Upper lobe of right lung (tissue), 1 donor: ENCODE data around the gene ROMO1. TPM values are rescaled to one million over a fixed set of nuclear protein-coding genes. Genes with fewer than 3 reads are reported as not detected.
"Not testable (repeated sequence)": the region's sequence is repeated elsewhere in the genome, so short reads cannot be mapped to it uniquely, and the experiment has no call there.

Source experiments
- ATAC-seq: fragments of 200-7000 bp; cut with Tn5 transposase; one replicate; pipeline ENCODE4 v1.9.1; 2020; ENCODE audit warnings: mild to moderate bottlenecking, moderate library complexity
- DNase-seq: peaks from one replicate; pipeline ENCODE4 v3.0.0-alpha.2; 2020
- H3K27ac ChIP-seq: fragments of 200-600 bp; one replicate; pipeline ENCODE4 v1.8.0; 2022
- H3K27me3 ChIP-seq: fragments of 200-600 bp; one replicate; pipeline ENCODE4 v1.8.0; 2022; ENCODE audit warnings: mild to moderate bottlenecking
- H3K36me3 ChIP-seq: fragments of 200-600 bp; one replicate; pipeline ENCODE4 v1.8.0; 2022
- H3K4me1 ChIP-seq: fragments of 200-600 bp; one replicate; pipeline ENCODE4 v1.8.0; 2022
- H3K4me3 ChIP-seq: fragments of 200-600 bp; one replicate; pipeline ENCODE4 v1.8.0; 2022; ENCODE audit warnings: mild to moderate bottlenecking
- H3K9me3 ChIP-seq: fragments of 200-600 bp; one replicate; pipeline ENCODE4 v1.8.0; 2022
- intact Hi-C: fragments of 100-400 bp; cut with DNase I; formaldehyde crosslinking; loops from one replicate; pipeline ENCODE4 v1.11.0; 2022
- total RNA-seq: library from RNA; stranded (reverse); fragmentation: NEBNext Ultra II Directional; extraction: Animal tissue kit (Norgen Biotek cat#: 25700); gene quantifications from one replicate; pipeline ENCODE4 v1.2.1, GENCODE V29; 2021
- TF ChIP-seq, protein P1 (sequence below): fragments of 200-600 bp; IDR thresholded peaks from one replicate; pipeline ENCODE4 v1.8.0; 2022; ENCODE audit warnings: antibody characterized with exemption
- donor health status: DM: no; HTN: yes; CAD: no; lungs with severe emphysema.

ROMO1 gene
- total RNA-seq, 1 donor from 2014 or later = 77.9 TPM

DNA sequence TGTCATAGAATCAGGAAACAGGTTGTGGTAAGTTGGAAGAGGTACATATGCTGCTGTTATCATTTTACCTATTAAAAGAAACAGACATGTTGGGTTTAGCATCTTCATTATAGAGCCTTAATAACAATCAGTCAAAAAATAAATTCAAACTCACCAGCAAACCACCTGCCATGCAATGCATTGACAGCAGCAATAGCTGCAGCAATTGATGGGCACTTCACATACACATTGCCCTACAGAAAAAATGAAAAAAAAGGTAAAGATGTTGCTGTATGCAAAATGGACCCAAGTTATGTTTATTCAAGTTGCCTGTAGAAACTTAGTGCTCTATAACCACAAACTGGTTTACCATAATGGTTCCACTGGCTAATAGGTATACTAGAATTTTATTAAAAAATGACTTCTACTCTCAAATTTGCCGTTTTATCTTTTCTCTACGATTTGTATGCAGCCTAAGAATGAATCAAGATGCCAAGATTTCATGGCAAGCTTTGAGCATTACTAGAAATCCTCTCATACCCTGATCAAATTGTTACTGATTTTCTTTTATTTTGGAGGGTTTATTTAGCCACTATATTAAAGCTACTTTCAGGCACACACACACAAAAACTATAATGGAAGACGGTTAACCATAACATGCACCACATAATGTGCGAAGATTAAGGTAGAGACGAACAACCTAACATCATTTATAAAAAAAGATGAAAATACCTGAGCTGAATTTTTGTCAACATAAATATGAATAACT, 5.5 kb downstream of the ROMO1 start:
- TF ChIP-seq, protein P1, sequence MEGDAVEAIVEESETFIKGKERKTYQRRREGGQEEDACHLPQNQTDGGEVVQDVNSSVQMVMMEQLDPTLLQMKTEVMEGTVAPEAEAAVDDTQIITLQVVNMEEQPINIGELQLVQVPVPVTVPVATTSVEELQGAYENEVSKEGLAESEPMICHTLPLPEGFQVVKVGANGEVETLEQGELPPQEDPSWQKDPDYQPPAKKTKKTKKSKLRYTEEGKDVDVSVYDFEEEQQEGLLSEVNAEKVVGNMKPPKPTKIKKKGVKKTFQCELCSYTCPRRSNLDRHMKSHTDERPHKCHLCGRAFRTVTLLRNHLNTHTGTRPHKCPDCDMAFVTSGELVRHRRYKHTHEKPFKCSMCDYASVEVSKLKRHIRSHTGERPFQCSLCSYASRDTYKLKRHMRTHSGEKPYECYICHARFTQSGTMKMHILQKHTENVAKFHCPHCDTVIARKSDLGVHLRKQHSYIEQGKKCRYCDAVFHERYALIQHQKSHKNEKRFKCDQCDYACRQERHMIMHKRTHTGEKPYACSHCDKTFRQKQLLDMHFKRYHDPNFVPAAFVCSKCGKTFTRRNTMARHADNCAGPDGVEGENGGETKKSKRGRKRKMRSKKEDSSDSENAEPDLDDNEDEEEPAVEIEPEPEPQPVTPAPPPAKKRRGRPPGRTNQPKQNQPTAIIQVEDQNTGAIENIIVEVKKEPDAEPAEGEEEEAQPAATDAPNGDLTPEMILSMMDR = no peak
- Histone ChIP-seq H3K9me3 (no peaks in the 10 kb centered on the region), H3K4me1 (peaks cover 11% of the 10 kb centered on the region), H3K4me3 (no peak overlapping the region), H3K27me3 (no peaks in the 10 kb centered on the region), H3K36me3 (peaks cover 86% of the 10 kb centered on the region), H3K27ac (no peak overlapping the region)
- DNase-seq = no peak
- intact Hi-C loops = no loop called here
- no peak for ATAC-seq

- H3K4me1 ChIP-seq, intact Hi-C loops, H3K27me3 ChIP-seq, ATAC-seq, H3K4me3 ChIP-seq, H3K9me3 ChIP-seq, H3K27ac ChIP-seq: not testable (repeated sequence)
- DNase-seq = peak; percentile 12
- peaks cover 98% of the 10 kb centered on the region for H3K36me3 ChIP-seq
Measured at GRCh38 chr20:35705894-35706293, 6.7 kb downstream of the ROMO1 start.

GRCh38 chr20:35706591-35707529, 7.7 kb downstream of the ROMO1 start:
- not testable (repeated sequence) for DNase-seq
- peaks cover 100% of the 10 kb centered on the region for H3K36me3 ChIP-seq

DNA sequence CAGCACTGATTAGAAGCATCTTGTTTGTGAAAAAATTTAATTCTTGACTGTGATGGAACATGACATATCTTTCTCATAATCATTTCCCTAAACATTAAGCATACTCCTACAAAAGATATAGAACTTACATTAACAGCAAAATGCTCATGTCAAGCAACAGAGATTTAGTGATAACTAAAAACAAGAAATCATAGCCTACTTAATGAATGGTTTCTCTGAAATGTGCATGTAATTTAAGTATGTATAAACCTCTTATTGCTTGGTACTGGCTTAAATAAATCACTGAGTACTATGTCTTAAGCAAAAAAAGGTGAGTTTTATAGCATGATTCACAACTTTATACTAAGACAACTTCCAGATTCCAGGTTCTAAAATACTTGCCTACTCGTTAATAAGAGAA, 9.3 kb downstream of the ROMO1 start:
- peaks cover 100% of the 10 kb centered on the region for H3K36me3 ChIP-seq

More at GRCh38 chr20:35706591-35707529, 7.7 kb downstream of the ROMO1 start:
- intact Hi-C loops, H3K27me3 ChIP-seq, H3K4me3 ChIP-seq, H3K9me3 ChIP-seq, H3K27ac ChIP-seq, ATAC-seq: not testable (repeated sequence)
- H3K4me1 ChIP-seq = peaks cover 16% of the 10 kb centered on the region

GRCh38 chr20:35709259-35709658, 10.1 kb downstream of the ROMO1 start:
- ATAC-seq = no peak
- Histone ChIP-seq H3K36me3 (peaks cover 100% of the 10 kb centered on the region), H3K4me1 (peaks cover 18% of the 10 kb centered on the region), H3K27me3 (no peaks in the 10 kb centered on the region), H3K9me3 (no peaks in the 10 kb centered on the region), H3K4me3 (no peak overlapping the region), H3K27ac (no peak overlapping the region)
- intact Hi-C loops = no loop called here
- TF ChIP-seq, protein P1 = no peak
- DNase-seq = no peak

More for the DNA sequence above, 9.3 kb downstream of the ROMO1 start:
- Histone ChIP-seq H3K27ac (no peak overlapping the region), H3K27me3 (no peaks in the 10 kb centered on the region), H3K4me1 (peaks cover 18% of the 10 kb centered on the region), H3K4me3 (no peak overlapping the region), H3K9me3 (no peaks in the 10 kb centered on the region)
- intact Hi-C loops = no loop called here
- DNase-seq (no peak), ATAC-seq (no peak)
- TF ChIP-seq, protein P1 = no peak

DNA sequence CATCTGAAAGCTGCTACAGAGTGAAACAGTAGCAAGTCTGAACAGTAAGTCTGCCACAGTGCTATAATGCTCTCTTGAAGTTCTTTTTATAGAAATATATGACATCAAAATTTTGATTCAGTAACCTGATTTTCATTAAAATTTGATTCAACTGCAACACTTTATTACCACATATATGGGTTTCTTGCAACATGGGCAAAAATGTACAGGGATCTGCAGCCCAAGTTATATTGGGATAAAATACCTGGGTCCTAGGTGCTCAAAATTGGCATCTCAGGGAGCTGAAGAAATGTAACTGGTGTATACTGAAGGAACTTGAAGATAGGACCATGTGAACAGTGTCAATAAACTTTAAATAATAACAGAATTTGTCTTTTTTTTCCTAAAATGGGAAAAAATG, 10.8 kb downstream of the ROMO1 start:
- no peak for ATAC-seq
- H3K9me3 ChIP-seq = no peaks in the 10 kb centered on the region
- TF ChIP-seq, protein P1 = no peak
- peaks cover 100% of the 10 kb centered on the region for H3K36me3 ChIP-seq
- DNase-seq = no peak
- H3K27ac ChIP-seq = no peak overlapping the region
- H3K4me3 ChIP-seq = no peak overlapping the region
- no peaks in the 10 kb centered on the region for H3K27me3 ChIP-seq
- H3K4me1 ChIP-seq = peaks cover 18% of the 10 kb centered on the region
- intact Hi-C loops = loop anchor here (10.0 kb wide), 1 partner anchor 175 kb away; no protein-coding TSS in a partner anchor
